ENCODE data around the gene MBP.

DNA sequence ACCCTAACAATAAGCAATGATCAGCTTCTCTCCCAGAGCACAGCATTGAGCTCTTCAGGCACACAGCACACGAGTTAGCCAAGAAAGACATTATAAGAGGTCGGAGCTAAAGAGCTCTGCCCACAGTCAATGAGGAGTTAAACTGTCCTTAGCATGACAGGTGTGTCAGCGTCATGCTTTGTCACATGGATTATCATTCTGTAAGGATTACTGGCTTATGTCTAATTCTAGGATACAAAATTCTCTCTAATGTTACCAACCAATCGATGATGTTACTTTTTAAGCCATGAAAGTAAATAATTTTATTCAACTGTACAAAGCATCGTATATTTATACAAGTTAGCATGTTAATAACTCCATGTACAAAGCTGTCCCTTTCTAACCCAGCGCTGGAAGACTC is 201.4 kb downstream of the MBP start:
- TF ChIP-seq, protein P1, sequence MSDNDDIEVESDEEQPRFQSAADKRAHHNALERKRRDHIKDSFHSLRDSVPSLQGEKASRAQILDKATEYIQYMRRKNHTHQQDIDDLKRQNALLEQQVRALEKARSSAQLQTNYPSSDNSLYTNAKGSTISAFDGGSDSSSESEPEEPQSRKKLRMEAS (IDR thresholded peaks at IDR 0.05): no peak
- TF ChIP-seq YY1 (IDR thresholded peaks at IDR 0.05; ENCODE audit: low read depth) (no peak), FOXM1 (IDR thresholded peaks at IDR 0.05; ENCODE audit: borderline replicate concordance, low read depth) (no peak), CEBPB (IDR thresholded peaks at IDR 0.05) (no peak), NFIC (IDR thresholded peaks at IDR 0.05) (no peak), EGR1 (IDR thresholded peaks at IDR 0.05) (no peak), EP300 (IDR thresholded peaks at IDR 0.05; ENCODE audit: borderline replicate concordance) (no peak), TAF1 (IDR thresholded peaks at IDR 0.05; ENCODE audit: low read depth) (no peak), TCF12 (IDR thresholded peaks at IDR 0.05; ENCODE audit: low read depth) (no peak), RAD21 (IDR thresholded peaks at IDR 0.05; ENCODE audit: low read depth) (no peak)
- TF ChIP-seq, protein P2, sequence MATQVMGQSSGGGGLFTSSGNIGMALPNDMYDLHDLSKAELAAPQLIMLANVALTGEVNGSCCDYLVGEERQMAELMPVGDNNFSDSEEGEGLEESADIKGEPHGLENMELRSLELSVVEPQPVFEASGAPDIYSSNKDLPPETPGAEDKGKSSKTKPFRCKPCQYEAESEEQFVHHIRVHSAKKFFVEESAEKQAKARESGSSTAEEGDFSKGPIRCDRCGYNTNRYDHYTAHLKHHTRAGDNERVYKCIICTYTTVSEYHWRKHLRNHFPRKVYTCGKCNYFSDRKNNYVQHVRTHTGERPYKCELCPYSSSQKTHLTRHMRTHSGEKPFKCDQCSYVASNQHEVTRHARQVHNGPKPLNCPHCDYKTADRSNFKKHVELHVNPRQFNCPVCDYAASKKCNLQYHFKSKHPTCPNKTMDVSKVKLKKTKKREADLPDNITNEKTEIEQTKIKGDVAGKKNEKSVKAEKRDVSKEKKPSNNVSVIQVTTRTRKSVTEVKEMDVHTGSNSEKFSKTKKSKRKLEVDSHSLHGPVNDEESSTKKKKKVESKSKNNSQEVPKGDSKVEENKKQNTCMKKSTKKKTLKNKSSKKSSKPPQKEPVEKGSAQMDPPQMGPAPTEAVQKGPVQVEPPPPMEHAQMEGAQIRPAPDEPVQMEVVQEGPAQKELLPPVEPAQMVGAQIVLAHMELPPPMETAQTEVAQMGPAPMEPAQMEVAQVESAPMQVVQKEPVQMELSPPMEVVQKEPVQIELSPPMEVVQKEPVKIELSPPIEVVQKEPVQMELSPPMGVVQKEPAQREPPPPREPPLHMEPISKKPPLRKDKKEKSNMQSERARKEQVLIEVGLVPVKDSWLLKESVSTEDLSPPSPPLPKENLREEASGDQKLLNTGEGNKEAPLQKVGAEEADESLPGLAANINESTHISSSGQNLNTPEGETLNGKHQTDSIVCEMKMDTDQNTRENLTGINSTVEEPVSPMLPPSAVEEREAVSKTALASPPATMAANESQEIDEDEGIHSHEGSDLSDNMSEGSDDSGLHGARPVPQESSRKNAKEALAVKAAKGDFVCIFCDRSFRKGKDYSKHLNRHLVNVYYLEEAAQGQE (IDR thresholded peaks at IDR 0.05; ENCODE audit: low read depth): no peak
